GM13977 (cell line): Measurements from ENCODE around the gene CDKL5.

ENCODE experiments used
- DNase-seq: peaks from one replicate; pipeline ENCODE4 v3.0.0; 2012; ENCODE audit warnings: low spot score
- CTCF ChIP-seq: IDR thresholded peaks from 2 replicates; pipeline ENCODE4 v1.5.1; 2012; ENCODE audit warnings: mild to moderate bottlenecking, control low read depth; ENCODE audit not compliant: insufficient read depth; ENCODE audit errors: extremely low read depth, missing control alignments
- in situ Hi-C: fragments of 300-500 bp; cut with MboI; formaldehyde crosslinking; loops from one replicate; pipeline ENCODE4 v1.12.0; 2022; ENCODE audit warnings: low sequenced_read_pairs, low pct_unique_long_range_greater_than_20kb, mixed read lengths, inconsistent platforms; ENCODE audit not compliant: unreplicated experiment

Gene CDKL5

GRCh38 chrX:18537524-18537923 lies 112.1 kb downstream of the CDKL5 start:
- TF ChIP-seq CTCF, result no peak
- peak; percentile 16 for DNase-seq
- in situ Hi-C loops, result no loop called here

- no peak for TF ChIP-seq CTCF
- no peak for DNase-seq
- in situ Hi-C loops, result no loop called here
These were observed 116.7 kb downstream of the CDKL5 start for GRCh38 chrX:18542131-18542530.

- no peak for TF ChIP-seq CTCF
- no peak for DNase-seq
- in situ Hi-C loops, result no loop called here
These were observed 117.5 kb downstream of the CDKL5 start for GRCh38 chrX:18542905-18543304.

- no peak for DNase-seq
- TF ChIP-seq CTCF, result no peak
- in situ Hi-C loops, result no loop called here
These were observed 118.3 kb downstream of the CDKL5 start for GRCh38 chrX:18543738-18544137.

- TF ChIP-seq CTCF, result no peak
- DNase-seq, result no peak
- in situ Hi-C loops, result no loop called here
These were observed 120.4 kb downstream of the CDKL5 start for GRCh38 chrX:18545771-18546170.

GRCh38 chrX:18548996-18549395 lies 123.6 kb downstream of the CDKL5 start:
- no peak for DNase-seq
- no peak for TF ChIP-seq CTCF
- in situ Hi-C loops, result no loop called here

GRCh38 chrX:18549643-18550042 lies 124.2 kb downstream of the CDKL5 start:
- DNase-seq, result no peak
- no peak for TF ChIP-seq CTCF
- in situ Hi-C loops, result no loop called here
